Astrocyte (in vitro differentiated cells and primary cell): ENCODE measurements around the gene ME2.
"Not testable (repeated sequence)": the region's sequence is repeated elsewhere in the genome, so short reads cannot be mapped to it uniquely, and the experiment has no call there.

Experiments used
- CTCF ChIP-seq: IDR thresholded peaks from 2 replicates; pipeline ENCODE4 v1.5.1; 2011; ENCODE audit warnings: low read depth, mild to moderate bottlenecking, inconsistent platforms, low read length, moderate library complexity; ENCODE audit not compliant: insufficient read depth
- EZH2 ChIP-seq: IDR thresholded peaks from 2 replicates; pipeline ENCODE4 v1.6.1; 2012; ENCODE audit warnings: mild to moderate bottlenecking, low read length, inconsistent platforms; ENCODE audit not compliant: insufficient read depth

- TF ChIP-seq CTCF, EZH2: not testable (repeated sequence)
These were observed 45.4 kb upstream of the ME2 start for GRCh38 chr18:50833496-50833895.
